ENCODE results near the gene SLC22A31. TPM values are rescaled to one million over a fixed set of nuclear protein-coding genes. Genes with fewer than 3 reads are reported as not detected.

SLC22A31 gene
- total RNA-seq, 4 donors from 2014 or later: not detected

GRCh38 chr16:89170346-89171215, 29.8 kb downstream of the SLC22A31 start:
- no peak for TF ChIP-seq CTCF (IDR thresholded peaks at IDR 0.05; ENCODE audit: low read depth)

GRCh38 chr16:89169778-89170177, 30.6 kb downstream of the SLC22A31 start:
- TF ChIP-seq CTCF (IDR thresholded peaks at IDR 0.05; ENCODE audit: low read depth): no peak

- no peak for TF ChIP-seq CTCF (IDR thresholded peaks at IDR 0.05; ENCODE audit: low read depth)
Observed at GRCh38 chr16:89168381-89169189, 31.8 kb downstream of the SLC22A31 start.

- no peak for TF ChIP-seq CTCF (IDR thresholded peaks at IDR 0.05; ENCODE audit: low read depth)
Observed at GRCh38 chr16:89167425-89167941, 32.9 kb downstream of the SLC22A31 start.

GRCh38 chr16:89166696-89167424, 33.5 kb downstream of the SLC22A31 start:
- TF ChIP-seq CTCF (IDR thresholded peaks at IDR 0.05; ENCODE audit: low read depth): no peak

- no peak for TF ChIP-seq CTCF (IDR thresholded peaks at IDR 0.05; ENCODE audit: low read depth)
Observed at GRCh38 chr16:89164847-89165680, 35.3 kb downstream of the SLC22A31 start.

Measured in subcutaneous adipose tissue (tissue), 4 donors.